C1 segment of cervical spinal cord (tissue), 14 donors: ENCODE measurements around the gene SCNN1A.
A peak's percentile ranks its signal among the peaks of the same experiment; 100 is the strongest.

Experiments
- DNase-seq, 14 donors: peaks; one replicate each; lab custom pipeline; 2025; lab: John Stamatoyannopoulos, UW

SCNN1A gene

DNA sequence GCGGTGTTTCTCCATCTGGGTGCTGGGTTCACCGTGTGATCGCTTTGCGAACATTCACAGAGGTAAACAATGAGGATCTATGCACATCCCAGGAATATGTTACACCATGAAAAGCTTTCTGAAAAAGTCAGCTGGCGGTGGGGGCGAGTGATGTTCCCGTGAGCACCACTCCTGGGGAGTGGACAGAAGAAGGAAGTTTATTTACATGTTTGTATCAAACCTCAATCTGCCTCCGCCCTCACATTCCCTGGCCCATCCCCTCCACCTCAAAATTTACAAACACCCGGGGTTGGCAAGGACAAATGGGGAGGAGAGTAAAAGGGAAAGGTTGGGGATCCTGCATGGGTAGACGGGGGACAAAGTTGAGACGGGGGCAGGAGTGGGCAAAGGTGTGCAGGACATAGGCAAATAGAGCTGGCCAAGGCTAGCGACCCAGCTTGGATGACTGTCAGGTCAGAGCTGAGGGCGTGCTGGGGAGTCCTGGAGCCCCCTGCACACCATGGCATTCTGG is 40.4 kb downstream of the SCNN1A start:
- peak in 1 of 14 donors; percentile 34 for DNase-seq

GRCh38 chr12:6334359-6334758 is 41.0 kb downstream of the SCNN1A start:
- DNase-seq, result no peak

DNA sequence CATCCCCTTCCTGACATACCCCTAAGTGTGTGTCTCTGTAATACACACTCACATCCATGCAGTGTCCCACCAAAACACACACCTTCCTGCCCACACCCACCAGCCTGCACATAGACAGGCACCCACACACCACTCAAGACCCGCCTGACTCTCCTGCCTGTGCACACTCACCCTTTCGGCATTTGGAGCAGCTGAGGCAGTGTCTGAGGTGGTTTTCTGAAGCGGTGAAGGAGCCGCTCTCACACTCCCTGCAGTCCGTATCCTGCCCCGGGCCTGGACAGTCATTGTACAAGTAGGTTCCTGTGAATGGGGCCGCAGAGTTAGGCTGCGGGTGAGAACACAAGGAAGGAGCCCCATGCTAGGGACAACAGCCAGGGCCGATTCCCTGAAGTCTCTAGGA is 41.8 kb downstream of the SCNN1A start:
- no peak for DNase-seq

DNA sequence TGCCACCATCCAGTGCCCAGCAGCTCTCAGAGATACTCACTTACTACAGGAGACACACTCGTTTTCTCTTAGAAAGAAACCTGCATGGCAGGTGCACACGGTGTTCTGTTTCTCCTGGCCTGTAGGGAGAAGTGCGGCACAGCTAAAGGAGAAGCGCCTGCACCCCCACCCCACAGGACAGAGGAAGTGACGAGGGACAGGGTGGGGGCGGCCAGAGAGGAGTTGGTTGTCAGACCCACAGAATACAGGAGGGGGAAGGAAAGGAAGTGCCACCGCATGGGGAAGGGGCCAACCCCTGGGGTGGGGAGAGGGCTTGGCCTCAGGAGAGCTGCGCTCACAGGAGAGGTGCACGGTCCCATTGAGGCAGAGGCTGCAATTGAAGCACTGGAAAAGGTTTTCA is 42.3 kb downstream of the SCNN1A start:
- peak in 2 of 14 donors; percentile 12 to 18 for DNase-seq

DNA sequence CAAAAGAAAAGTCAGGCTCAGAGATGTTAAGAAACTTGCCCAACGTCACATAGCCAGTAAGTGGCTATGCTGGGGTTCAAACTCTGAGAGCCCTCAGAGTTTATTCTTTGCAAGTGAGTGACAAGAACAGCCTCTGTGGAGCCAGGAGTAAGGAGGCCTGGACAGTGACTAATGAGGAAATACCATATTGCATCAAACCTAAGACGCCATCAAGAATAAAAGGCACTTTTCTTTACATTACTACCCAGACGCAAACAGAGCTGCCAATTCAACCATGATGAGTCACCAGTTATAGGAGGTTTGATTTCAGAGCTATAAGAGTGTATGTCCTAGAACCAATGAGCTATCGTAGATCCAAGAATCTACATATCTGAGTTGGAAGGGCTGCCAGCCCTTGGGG is 42.9 kb downstream of the SCNN1A start:
- no peak for DNase-seq

GRCh38 chr12:6330999-6331714 is 44.2 kb downstream of the SCNN1A start:
- DNase-seq, result no peak

DNA sequence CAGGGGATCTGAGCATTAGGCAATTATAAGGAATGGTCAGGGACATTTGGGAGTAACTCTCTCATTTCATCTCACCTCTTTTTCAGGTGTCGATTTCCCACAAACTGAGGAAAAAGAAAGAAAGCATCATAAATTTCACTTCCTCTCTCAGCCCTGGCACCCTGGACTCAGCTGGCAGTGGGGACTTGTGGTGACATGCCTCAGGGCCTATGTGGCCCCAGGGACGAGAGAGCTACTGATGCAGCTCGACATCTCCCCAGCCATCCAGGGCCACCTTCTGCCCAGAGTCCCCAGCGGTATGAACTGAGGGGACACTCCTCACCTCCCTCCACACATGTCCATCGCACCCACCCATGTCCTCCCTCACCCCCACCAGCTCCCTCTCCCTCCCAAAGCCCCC is 45.2 kb downstream of the SCNN1A start:
- no peak for DNase-seq

DNA sequence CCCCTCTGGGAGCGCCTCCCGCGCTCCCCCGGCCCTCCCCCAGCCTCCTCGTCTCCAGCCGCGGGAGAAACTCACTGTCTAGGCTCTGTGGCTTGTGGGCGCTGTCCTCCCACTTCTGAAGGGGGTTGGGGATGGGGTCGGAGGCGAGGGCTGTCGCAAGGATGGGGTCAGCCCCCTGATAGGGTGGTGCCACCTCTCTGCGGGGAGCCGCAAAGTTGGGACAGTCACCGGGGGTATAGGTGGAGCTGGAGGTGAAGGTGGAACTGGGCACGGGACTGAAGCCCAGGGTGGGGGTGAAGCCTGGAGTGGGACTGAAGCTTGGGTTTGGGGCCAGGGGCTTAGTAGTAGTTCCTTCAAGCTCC is 45.7 kb downstream of the SCNN1A start:
- DNase-seq, result no peak

- DNase-seq, result no peak
These were observed 46.2 kb downstream of the SCNN1A start for GRCh38 chr12:6328945-6329702.

DNA sequence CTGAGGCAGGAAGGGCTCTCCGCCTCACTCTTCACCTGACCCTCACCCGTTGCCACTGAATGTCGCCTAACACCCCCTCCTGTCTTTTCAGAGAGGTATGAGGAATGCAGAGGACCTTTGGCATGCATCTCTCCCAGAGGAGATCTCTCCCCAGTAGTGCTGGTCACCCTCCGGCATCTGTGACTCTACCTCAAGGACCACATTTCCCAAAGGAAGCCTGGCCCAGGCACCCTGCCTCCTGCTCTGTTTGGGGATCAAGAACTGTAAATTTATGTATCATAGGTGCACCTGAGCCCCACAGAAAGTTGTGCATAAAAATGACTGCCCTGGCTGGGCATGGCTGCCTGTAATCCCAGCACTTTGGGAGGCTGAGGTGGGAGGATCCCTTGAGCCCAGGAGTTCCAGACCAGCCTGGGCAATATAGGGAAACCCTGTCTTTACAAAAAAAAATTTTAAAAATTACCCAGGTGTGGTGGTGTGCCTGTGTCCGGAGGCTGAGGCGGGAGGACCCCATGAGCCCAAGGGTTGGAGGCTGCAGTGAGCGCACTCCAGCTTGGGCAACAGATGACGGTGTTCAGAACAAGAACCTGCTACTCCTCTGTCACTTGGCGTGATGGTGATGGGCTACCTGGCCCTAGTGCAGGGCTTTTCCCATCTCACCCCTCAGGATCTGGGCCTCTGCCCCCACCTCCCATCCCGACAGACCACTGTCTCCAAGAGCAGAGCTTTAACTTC is 47.2 kb downstream of the SCNN1A start:
- no peak for DNase-seq

GRCh38 chr12:6327229-6328041 is 47.9 kb downstream of the SCNN1A start:
- no peak for DNase-seq

GRCh38 chr12:6326316-6327228 is 48.8 kb downstream of the SCNN1A start:
- no peak for DNase-seq

GRCh38 chr12:6324936-6325750 is 50.2 kb downstream of the SCNN1A start:
- no peak for DNase-seq

DNA sequence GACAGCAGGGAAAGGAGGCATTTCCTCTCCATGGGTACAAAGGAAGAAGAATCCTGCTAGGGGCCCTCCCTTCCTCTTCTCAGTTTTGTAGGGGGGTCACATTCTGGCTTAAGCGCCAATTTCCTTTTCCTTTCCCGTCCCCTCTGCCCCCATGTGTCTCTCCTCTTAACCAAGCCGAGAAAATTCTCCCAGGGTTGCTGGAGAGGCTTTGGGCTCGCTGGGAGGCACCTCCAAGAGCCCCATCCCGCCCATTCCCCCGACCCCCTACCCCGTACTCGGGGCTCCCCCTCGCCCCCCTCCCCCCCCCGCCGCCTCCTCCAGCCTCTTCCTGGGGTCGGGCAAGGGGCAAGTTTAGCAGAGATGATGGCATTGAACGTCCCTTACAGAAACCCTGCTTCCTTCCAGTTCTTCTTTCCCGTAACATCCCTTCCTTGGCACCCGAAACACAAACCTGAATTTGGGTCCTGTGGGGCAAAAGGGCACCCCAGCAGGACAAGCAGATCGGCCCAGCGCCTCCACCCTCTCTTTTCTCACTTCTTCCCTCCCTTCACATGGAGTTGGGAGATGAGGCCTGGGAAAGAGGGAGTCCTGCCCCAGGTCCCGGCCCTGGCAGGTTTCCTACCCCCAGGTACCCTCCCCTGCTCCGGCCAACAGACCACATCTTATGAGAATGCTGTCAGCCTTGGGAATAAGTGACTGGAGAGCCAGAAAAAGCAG is 51.2 kb downstream of the SCNN1A start:
- DNase-seq, result no peak

DNA sequence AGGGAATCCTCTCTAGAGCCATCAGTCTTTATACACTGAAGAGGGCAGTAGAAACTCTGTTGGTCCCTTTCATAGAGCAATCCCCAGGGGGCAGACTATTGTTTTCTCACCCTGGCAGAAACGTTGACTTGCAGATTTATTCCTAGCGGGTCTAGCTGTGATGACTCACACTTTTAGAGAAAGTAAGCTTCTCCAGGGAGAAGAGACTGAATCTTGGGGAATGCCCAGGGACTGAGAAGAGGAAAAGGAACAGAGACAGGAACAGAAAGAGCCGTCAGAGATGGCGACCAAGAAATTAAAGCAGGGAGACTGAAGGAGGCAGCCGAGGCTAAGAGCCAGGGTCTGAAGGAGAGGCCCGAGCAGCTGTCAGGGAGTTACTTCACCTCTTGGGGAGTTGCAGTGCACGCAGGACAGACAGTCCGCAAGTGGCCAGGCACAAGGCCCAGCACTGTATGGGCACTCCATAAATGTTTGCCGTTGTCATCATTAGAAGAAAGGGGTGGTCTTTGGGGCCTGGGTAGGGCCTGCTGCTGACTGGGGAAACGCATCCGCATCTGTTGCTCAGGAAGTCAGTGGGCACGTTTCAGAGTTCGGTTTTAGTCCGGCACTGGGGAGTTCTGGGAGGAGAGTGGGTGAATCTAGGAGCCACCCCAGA is 51.9 kb downstream of the SCNN1A start:
- DNase-seq, result peak in 7 of 14 donors; percentile 28 to 74 (median 50)

DNA sequence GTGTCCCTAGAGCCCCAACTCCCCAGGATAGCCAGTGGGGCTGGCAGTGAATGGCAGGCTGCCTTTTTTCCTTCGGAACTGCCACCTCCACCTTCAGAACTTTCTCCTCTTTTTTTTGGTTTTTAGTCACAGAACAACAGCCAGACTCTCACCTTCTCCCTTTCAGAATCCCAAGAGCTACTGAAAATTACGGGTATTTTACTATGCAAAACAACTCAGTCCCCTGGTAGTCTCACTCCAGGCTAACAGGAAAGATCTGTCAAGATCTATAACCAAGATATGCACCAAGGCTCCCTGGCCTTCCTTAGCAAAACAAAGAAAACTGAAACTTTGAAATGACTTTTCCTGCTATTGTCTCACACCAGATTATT is 52.4 kb downstream of the SCNN1A start:
- DNase-seq, result peak in 1 of 14 donors; percentile 15

- DNase-seq, result no peak
These were observed 53.0 kb downstream of the SCNN1A start for GRCh38 chr12:6322352-6322751.

GRCh38 chr12:6321905-6322304 is 53.5 kb downstream of the SCNN1A start:
- DNase-seq, result no peak
